ENCODE data around the gene PCGF3.
"Not testable (repeated sequence)": the region's sequence is repeated elsewhere in the genome, so short reads cannot be mapped to it uniquely, and the experiment has no call there.

The PCGF3 gene

GRCh38 chr4:704198-704891, 1.3 kb upstream of the PCGF3 start:
- no peak for DNase-seq

- no peak for DNase-seq
Measured at GRCh38 chr4:704971-705277, 708 bp upstream of the PCGF3 start.

- DNase-seq: not testable (repeated sequence)
Measured at GRCh38 chr4:706083-706633, 526 bp downstream of the PCGF3 start.

- DNase-seq: no peak
Measured at GRCh38 chr4:706834-707598, 1.4 kb downstream of the PCGF3 start.

- no peak for DNase-seq
Measured at GRCh38 chr4:707929-708630, 2.4 kb downstream of the PCGF3 start.

- no peak for DNase-seq
Measured at GRCh38 chr4:708631-708933, 3.0 kb downstream of the PCGF3 start.

- DNase-seq: no peak
Measured at GRCh38 chr4:709348-709747, 3.7 kb downstream of the PCGF3 start.

- no peak for DNase-seq
Measured at GRCh38 chr4:710116-710515, 4.5 kb downstream of the PCGF3 start.

- no peak for DNase-seq
Measured at GRCh38 chr4:710916-711315, 5.3 kb downstream of the PCGF3 start.

- no peak for DNase-seq
Measured at GRCh38 chr4:712093-712492, 6.5 kb downstream of the PCGF3 start.

- DNase-seq: no peak
Measured at GRCh38 chr4:712916-713632, 7.4 kb downstream of the PCGF3 start.

GRCh38 chr4:714087-714486, 8.5 kb downstream of the PCGF3 start:
- DNase-seq: no peak

- no peak for DNase-seq
Measured at GRCh38 chr4:717601-718320, 12.1 kb downstream of the PCGF3 start.

- no peak for DNase-seq
Measured at GRCh38 chr4:718460-718859, 12.8 kb downstream of the PCGF3 start.

GRCh38 chr4:720111-720860, 14.7 kb downstream of the PCGF3 start:
- no peak for DNase-seq

- peak; percentile 26 to 57 (median 43) for DNase-seq
Measured at GRCh38 chr4:721261-722168, 15.9 kb downstream of the PCGF3 start.

- peak in 2 of 4 experiments; percentile 13 to 16 for DNase-seq
Measured at GRCh38 chr4:722169-722725, 16.6 kb downstream of the PCGF3 start.

GRCh38 chr4:722851-723360, 17.3 kb downstream of the PCGF3 start:
- no peak for DNase-seq

- no peak for DNase-seq
Measured at GRCh38 chr4:723751-724530, 18.3 kb downstream of the PCGF3 start.

Measured in suppressor macrophage (primary cell).